ENCODE results near the gene GHSR.

The GHSR gene

GRCh38 chr3:172470588-172470987, 22.3 kb upstream of the GHSR start:
- no peak for TF ChIP-seq CTCF (IDR thresholded peaks at IDR 0.05; ENCODE audit: low read depth, low read length)
- H3K4me3 ChIP-seq (ENCODE audit: low read depth, low read length): no peak overlapping the region
- no peak for DNase-seq (ENCODE audit: low read depth, low spot score)
- in situ Hi-C loops (cut with HindIII; ENCODE audit: low sequenced_read_pairs): no loop called here

DNA sequence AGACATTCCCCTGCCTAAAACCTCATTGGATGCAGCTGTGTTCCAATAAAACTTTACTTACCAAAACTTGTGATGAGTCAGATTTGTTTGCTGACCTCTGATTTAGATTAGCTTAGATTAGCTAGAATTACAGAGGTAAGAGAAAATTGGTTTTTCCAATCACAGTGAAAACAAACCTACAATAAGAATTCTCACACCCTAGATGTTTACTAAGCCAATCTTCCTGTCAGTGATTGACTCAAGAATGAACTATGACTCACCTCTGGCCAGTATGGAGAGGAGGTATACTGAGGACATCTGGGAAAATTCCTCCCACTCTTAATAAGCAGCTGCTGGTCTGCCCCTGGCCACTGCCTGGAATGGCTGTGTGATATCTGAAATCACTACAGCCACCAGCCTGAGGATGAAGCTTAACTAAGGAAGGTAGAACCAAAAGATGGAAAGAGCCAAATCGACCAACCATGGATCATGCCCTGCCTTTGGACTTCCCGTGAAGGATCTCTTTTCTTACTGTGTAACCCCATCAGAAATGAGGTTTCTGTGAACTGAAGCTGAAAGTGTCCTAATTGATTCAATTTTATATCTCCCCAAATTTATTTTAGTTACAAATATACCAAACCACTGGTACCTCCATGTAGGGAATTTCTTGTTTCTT, 19.0 kb upstream of the GHSR start:
- in situ Hi-C loops (cut with HindIII; ENCODE audit: low sequenced_read_pairs): no loop called here
- peak; percentile 31 for DNase-seq (ENCODE audit: low read depth, low spot score)
- H3K4me3 ChIP-seq (ENCODE audit: low read depth, low read length): no peak overlapping the region
- no peak for TF ChIP-seq CTCF (IDR thresholded peaks at IDR 0.05; ENCODE audit: low read depth, low read length)

GRCh38 chr3:172466553-172467130, 18.4 kb upstream of the GHSR start:
- H3K4me3 ChIP-seq (ENCODE audit: low read depth, low read length): no peak overlapping the region
- DNase-seq (ENCODE audit: low read depth, low spot score): no peak
- no peak for TF ChIP-seq CTCF (IDR thresholded peaks at IDR 0.05; ENCODE audit: low read depth, low read length)
- in situ Hi-C loops (cut with HindIII; ENCODE audit: low sequenced_read_pairs): no loop called here

DNA sequence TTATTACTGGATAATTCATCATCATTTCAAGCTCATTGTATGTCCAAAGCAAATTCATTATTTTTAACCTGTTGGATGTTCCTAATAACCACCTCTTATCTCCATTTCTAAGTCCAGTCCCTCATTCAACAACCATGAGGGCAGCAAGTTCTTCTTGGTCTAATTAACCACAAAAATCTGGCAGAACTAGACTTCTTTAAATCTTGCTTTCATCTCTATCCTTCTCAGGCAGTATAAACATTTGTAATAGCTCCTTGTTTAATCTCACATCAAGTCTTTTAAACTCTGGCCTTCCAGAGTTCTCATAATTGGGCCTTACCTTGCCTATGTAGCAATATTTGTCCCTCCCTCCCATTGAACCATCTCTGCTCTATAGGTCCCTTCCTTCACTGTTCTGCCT, 17.0 kb upstream of the GHSR start:
- no peak for TF ChIP-seq CTCF (IDR thresholded peaks at IDR 0.05; ENCODE audit: low read depth, low read length)
- no peak for DNase-seq (ENCODE audit: low read depth, low spot score)
- in situ Hi-C loops (cut with HindIII; ENCODE audit: low sequenced_read_pairs): no loop called here
- H3K4me3 ChIP-seq (ENCODE audit: low read depth, low read length): no peak overlapping the region

GRCh38 chr3:172464306-172464705, 16.1 kb upstream of the GHSR start:
- no peak overlapping the region for H3K4me3 ChIP-seq (ENCODE audit: low read depth, low read length)
- no peak for DNase-seq (ENCODE audit: low read depth, low spot score)
- in situ Hi-C loops (cut with HindIII; ENCODE audit: low sequenced_read_pairs): no loop called here
- TF ChIP-seq CTCF (IDR thresholded peaks at IDR 0.05; ENCODE audit: low read depth, low read length): no peak

GRCh38 chr3:172461530-172462138, 13.4 kb upstream of the GHSR start:
- in situ Hi-C loops (cut with HindIII; ENCODE audit: low sequenced_read_pairs): no loop called here
- no peak overlapping the region for H3K4me3 ChIP-seq (ENCODE audit: low read depth, low read length)
- TF ChIP-seq CTCF (IDR thresholded peaks at IDR 0.05; ENCODE audit: low read depth, low read length): peak; percentile 93
- DNase-seq (ENCODE audit: low read depth, low spot score): peak; percentile 28

All from astrocyte of the spinal cord (primary cell).